Activated CD4-positive, alpha-beta memory T cell treated with anti-CD3 and anti-CD28 coated beads for 36 hours (primary cell): ENCODE data around the gene EFL1. TPM values are rescaled to one million over a fixed set of nuclear protein-coding genes. Genes with fewer than 3 reads are reported as not detected.

Experiments used
- CTCF ChIA-PET: fragments of 350-600 bp; sonication (Branson Sonifier 250); formaldehyde crosslinking; loops from one replicate; lab custom pipeline; 2021; ENCODE audit warnings: antibody characterized with exemption, inconsistent platforms; lab: Charles Lee
- POLR2A ChIA-PET: fragments of 350-600 bp; sonication (Branson Sonifier 250); formaldehyde crosslinking; loops from one replicate; lab custom pipeline; 2021; ENCODE audit warnings: antibody characterized with exemption; lab: Charles Lee
- DNase-seq: peaks from one replicate; pipeline ENCODE4 v3.0.0-alpha.2; 2020
- H3K27ac Mint-ChIP-seq: one replicate; pipeline ENCODE4 v1.8.0; 2021; ENCODE audit warnings: mixed read lengths
- H3K27me3 Mint-ChIP-seq: one replicate; pipeline ENCODE4 v1.8.0; 2021; ENCODE audit warnings: mixed read lengths
- H3K36me3 Mint-ChIP-seq: one replicate; pipeline ENCODE4 v1.8.0; 2021; ENCODE audit warnings: mixed read lengths
- H3K4me1 Mint-ChIP-seq: one replicate; pipeline ENCODE4 v1.8.0; 2021; ENCODE audit warnings: low read depth, mixed read lengths
- H3K4me3 Mint-ChIP-seq: one replicate; pipeline ENCODE4 v1.8.0; 2021; ENCODE audit warnings: mild to moderate bottlenecking, mixed read lengths
- H3K9me3 Mint-ChIP-seq: one replicate; pipeline ENCODE4 v1.8.0; 2021; ENCODE audit warnings: mixed read lengths
- intact Hi-C: fragments of 100-400 bp; cut with micrococcal nuclease; formaldehyde crosslinking; loops from one replicate; pipeline ENCODE4 v1.15.1; 2023
- total RNA-seq, 2 experiments: library from RNA; stranded (reverse); gene quantifications; one replicate each; pipeline ENCODE4 v1.2.3, GENCODE V29; 2021

Gene EFL1
- total RNA-seq, 2 experiments from 2014 or later, result 27.7 to 28.1 TPM

GRCh38 chr15:82139823-82140268 is 122.7 kb downstream of the EFL1 start:
- H3K36me3 Mint-ChIP-seq, result peaks cover 24% of the 10 kb centered on the region
- no peaks in the 10 kb centered on the region for H3K27me3 Mint-ChIP-seq
- no peak overlapping the region for H3K27ac Mint-ChIP-seq
- intact Hi-C loops, result no loop called here
- no peak for DNase-seq
- ChIA-PET POLR2A (no interaction called here), CTCF (interaction anchor here (0.8 to 2.3 kb wide), 8 partner anchors 9 to 659 kb away, joined by 3 to 12 read pairs (median 4); no protein-coding TSS in a partner anchor)
- no peak overlapping the region for H3K4me3 Mint-ChIP-seq
- no peaks in the 10 kb centered on the region for H3K9me3 Mint-ChIP-seq
- no peaks in the 10 kb centered on the region for H3K4me1 Mint-ChIP-seq

- Mint-ChIP-seq H3K4me1 (no peaks in the 10 kb centered on the region), H3K4me3 (no peak overlapping the region), H3K27me3 (no peaks in the 10 kb centered on the region), H3K9me3 (no peaks in the 10 kb centered on the region), H3K27ac (no peak overlapping the region), H3K36me3 (peaks cover 33% of the 10 kb centered on the region)
- intact Hi-C loops, result no loop called here
- POLR2A ChIA-PET, result no interaction called here
- CTCF ChIA-PET, result interaction anchor here (0.7 kb wide), 1 partner anchor 646 kb away, joined by 3 read pairs; no protein-coding TSS in a partner anchor
- DNase-seq, result no peak
These were observed 124.2 kb downstream of the EFL1 start for GRCh38 chr15:82138306-82138705.

GRCh38 chr15:82137261-82137660 is 125.3 kb downstream of the EFL1 start:
- no peaks in the 10 kb centered on the region for H3K9me3 Mint-ChIP-seq
- ChIA-PET CTCF (no interaction called here), POLR2A (no interaction called here)
- no peak overlapping the region for H3K4me3 Mint-ChIP-seq
- intact Hi-C loops, result no loop called here
- H3K27me3 Mint-ChIP-seq, result no peaks in the 10 kb centered on the region
- DNase-seq, result no peak
- no peak overlapping the region for H3K27ac Mint-ChIP-seq
- peaks cover 39% of the 10 kb centered on the region for H3K36me3 Mint-ChIP-seq
- H3K4me1 Mint-ChIP-seq, result no peaks in the 10 kb centered on the region

- Mint-ChIP-seq H3K9me3 (no peaks in the 10 kb centered on the region), H3K27ac (no peak overlapping the region), H3K4me1 (no peaks in the 10 kb centered on the region), H3K4me3 (no peak overlapping the region), H3K27me3 (no peaks in the 10 kb centered on the region), H3K36me3 (peaks cover 42% of the 10 kb centered on the region)
- intact Hi-C loops, result no loop called here
- POLR2A ChIA-PET, result no interaction called here
- CTCF ChIA-PET, result interaction anchor here (1.0 kb wide), 1 partner anchor 62 kb away, joined by 3 read pairs; no protein-coding TSS in a partner anchor
- DNase-seq, result no peak
These were observed 126.4 kb downstream of the EFL1 start for GRCh38 chr15:82136120-82136519.

GRCh38 chr15:82135638-82136037 is 126.9 kb downstream of the EFL1 start:
- peaks cover 42% of the 10 kb centered on the region for H3K36me3 Mint-ChIP-seq
- H3K4me3 Mint-ChIP-seq, result no peak overlapping the region
- H3K27ac Mint-ChIP-seq, result no peak overlapping the region
- H3K9me3 Mint-ChIP-seq, result no peaks in the 10 kb centered on the region
- POLR2A ChIA-PET, result no interaction called here
- H3K4me1 Mint-ChIP-seq, result no peaks in the 10 kb centered on the region
- H3K27me3 Mint-ChIP-seq, result no peaks in the 10 kb centered on the region
- DNase-seq, result no peak
- CTCF ChIA-PET, result interaction anchor here (1.0 kb wide), 1 partner anchor 63 kb away, joined by 3 read pairs; no protein-coding TSS in a partner anchor
- intact Hi-C loops, result no loop called here

GRCh38 chr15:82134461-82134860 is 128.1 kb downstream of the EFL1 start:
- Mint-ChIP-seq H3K36me3 (peaks cover 49% of the 10 kb centered on the region), H3K4me1 (no peaks in the 10 kb centered on the region), H3K27ac (no peak overlapping the region), H3K4me3 (no peak overlapping the region), H3K9me3 (no peaks in the 10 kb centered on the region), H3K27me3 (no peaks in the 10 kb centered on the region)
- no peak for DNase-seq
- ChIA-PET CTCF (no interaction called here), POLR2A (no interaction called here)
- intact Hi-C loops, result no loop called here

- DNase-seq, result no peak
- H3K4me3 Mint-ChIP-seq, result no peak overlapping the region
- ChIA-PET CTCF (no interaction called here), POLR2A (no interaction called here)
- H3K27me3 Mint-ChIP-seq, result no peaks in the 10 kb centered on the region
- no peak overlapping the region for H3K27ac Mint-ChIP-seq
- intact Hi-C loops, result no loop called here
- no peaks in the 10 kb centered on the region for H3K9me3 Mint-ChIP-seq
- H3K36me3 Mint-ChIP-seq, result peaks cover 50% of the 10 kb centered on the region
- H3K4me1 Mint-ChIP-seq, result no peaks in the 10 kb centered on the region
These were observed 129.3 kb downstream of the EFL1 start for GRCh38 chr15:82133251-82133650.

GRCh38 chr15:82132742-82133141 is 129.8 kb downstream of the EFL1 start:
- Mint-ChIP-seq H3K27ac (no peak overlapping the region), H3K9me3 (no peaks in the 10 kb centered on the region), H3K4me3 (no peak overlapping the region), H3K4me1 (no peaks in the 10 kb centered on the region), H3K36me3 (peaks cover 48% of the 10 kb centered on the region), H3K27me3 (no peaks in the 10 kb centered on the region)
- ChIA-PET CTCF (no interaction called here), POLR2A (no interaction called here)
- intact Hi-C loops, result no loop called here
- no peak for DNase-seq

GRCh38 chr15:82132096-82132495 is 130.4 kb downstream of the EFL1 start:
- no peaks in the 10 kb centered on the region for H3K4me1 Mint-ChIP-seq
- H3K27me3 Mint-ChIP-seq, result no peaks in the 10 kb centered on the region
- DNase-seq, result no peak
- ChIA-PET POLR2A (no interaction called here), CTCF (no interaction called here)
- H3K36me3 Mint-ChIP-seq, result peaks cover 42% of the 10 kb centered on the region
- no peaks in the 10 kb centered on the region for H3K9me3 Mint-ChIP-seq
- no peak overlapping the region for H3K4me3 Mint-ChIP-seq
- intact Hi-C loops, result no loop called here
- no peak overlapping the region for H3K27ac Mint-ChIP-seq

GRCh38 chr15:82130248-82130647 is 132.3 kb downstream of the EFL1 start:
- Mint-ChIP-seq H3K4me3 (no peak overlapping the region), H3K27ac (no peak overlapping the region), H3K9me3 (no peaks in the 10 kb centered on the region), H3K4me1 (no peaks in the 10 kb centered on the region), H3K27me3 (no peaks in the 10 kb centered on the region), H3K36me3 (peaks cover 32% of the 10 kb centered on the region)
- DNase-seq, result no peak
- ChIA-PET POLR2A (no interaction called here), CTCF (interaction anchor here (1.1 to 1.3 kb wide), 2 partner anchors 10 to 12 kb away, joined by 3 to 5 read pairs; no protein-coding TSS in a partner anchor)
- intact Hi-C loops, result no loop called here

- ChIA-PET CTCF (interaction anchor here (1.3 kb wide), 1 partner anchor 11 kb away, joined by 5 read pairs; no protein-coding TSS in a partner anchor), POLR2A (no interaction called here)
- no peak for DNase-seq
- intact Hi-C loops, result no loop called here
- H3K9me3 Mint-ChIP-seq, result no peaks in the 10 kb centered on the region
- no peaks in the 10 kb centered on the region for H3K4me1 Mint-ChIP-seq
- no peaks in the 10 kb centered on the region for H3K27me3 Mint-ChIP-seq
- H3K4me3 Mint-ChIP-seq, result no peak overlapping the region
- peaks cover 31% of the 10 kb centered on the region for H3K36me3 Mint-ChIP-seq
- H3K27ac Mint-ChIP-seq, result no peak overlapping the region
These were observed 132.8 kb downstream of the EFL1 start for GRCh38 chr15:82129761-82130160.

- H3K9me3 Mint-ChIP-seq, result no peaks in the 10 kb centered on the region
- H3K36me3 Mint-ChIP-seq, result peaks cover 28% of the 10 kb centered on the region
- no peaks in the 10 kb centered on the region for H3K4me1 Mint-ChIP-seq
- intact Hi-C loops, result no loop called here
- no peaks in the 10 kb centered on the region for H3K27me3 Mint-ChIP-seq
- ChIA-PET POLR2A (no interaction called here), CTCF (interaction anchor here (1.3 kb wide), 1 partner anchor 11 kb away, joined by 5 read pairs; no protein-coding TSS in a partner anchor)
- H3K4me3 Mint-ChIP-seq, result no peak overlapping the region
- no peak for DNase-seq
- no peak overlapping the region for H3K27ac Mint-ChIP-seq
These were observed 133.3 kb downstream of the EFL1 start for GRCh38 chr15:82129149-82129692.
